Caco-2 (cell line): ENCODE measurements around the gene NGF. TPM values are rescaled to one million over a fixed set of nuclear protein-coding genes. Genes with fewer than 3 reads are reported as not detected.

Experiments used
- BruUV-seq: library from RNA; stranded (reverse); fragments of 400-500 nt; replicated peaks from 2 replicates; lab custom pipeline; 2021; lab: Mats Ljungman, UMichigan
- CTCF ChIA-PET: fragments of 300-600 bp; sonication (Branson Sonifier 250); formaldehyde crosslinking; loops from one replicate; lab custom pipeline; 2022; ENCODE audit warnings: antibody characterized with exemption; lab: Charles Lee
- POLR2A ChIA-PET: fragments of 300-600 bp; sonication (Branson Sonifier 250); formaldehyde crosslinking; loops from one replicate; lab custom pipeline; 2022; ENCODE audit warnings: antibody characterized with exemption; lab: Charles Lee
- DNase-seq, 2 experiments: peaks; one replicate each; pipeline versions ENCODE4 v3.0.0 to v3.0.0-alpha.2; 2020 to 2022
- H3K27me3 ChIP-seq: replicated peaks from 2 replicates; pipeline ENCODE4 v1.6.0; 2011; ENCODE audit warnings: low read length; ENCODE audit not compliant: control insufficient read depth, insufficient read depth
- H3K36me3 ChIP-seq: 2 replicates; pipeline ENCODE4 v1.5.1; 2011; ENCODE audit warnings: low read length; ENCODE audit not compliant: control insufficient read depth, insufficient read depth
- H3K4me1 ChIP-seq: fragments of 250-450 bp; sonication (Bioruptor Pico); 2 replicates; pipeline ENCODE4 v1.5.1; 2020; ENCODE audit warnings: mild to moderate bottlenecking
- H3K4me3 ChIP-seq: 2 replicates; pipeline ENCODE4 v1.5.1; 2011; ENCODE audit warnings: low read depth, mild to moderate bottlenecking, control low read depth, low read length
- H3K9me3 ChIP-seq: fragments of 250-450 bp; sonication (Bioruptor Pico); 2 replicates; pipeline ENCODE4 v1.5.1; 2020; ENCODE audit warnings: mild to moderate bottlenecking, moderate library complexity
- H3K27ac Mint-ChIP-seq: one replicate; pipeline ENCODE4 v1.8.0; 2022; ENCODE audit warnings: mixed read lengths; ENCODE audit not compliant: unreplicated experiment
- H3K27me3 Mint-ChIP-seq: one replicate; pipeline ENCODE4 v1.8.0; 2022; ENCODE audit warnings: mixed read lengths; ENCODE audit not compliant: insufficient read depth, unreplicated experiment
- H3K36me3 Mint-ChIP-seq: one replicate; pipeline ENCODE4 v1.8.0; 2022; ENCODE audit warnings: mild to moderate bottlenecking, mixed read lengths; ENCODE audit not compliant: insufficient read depth, unreplicated experiment
- H3K4me1 Mint-ChIP-seq: one replicate; pipeline ENCODE4 v1.8.0; 2022; ENCODE audit warnings: low read depth, mixed read lengths; ENCODE audit not compliant: unreplicated experiment
- H3K4me3 Mint-ChIP-seq: one replicate; pipeline ENCODE4 v1.8.0; 2022; ENCODE audit warnings: mild to moderate bottlenecking, moderate library complexity, mixed read lengths; ENCODE audit not compliant: unreplicated experiment
- H3K9me3 Mint-ChIP-seq: one replicate; pipeline ENCODE4 v1.8.0; 2022; ENCODE audit warnings: mixed read lengths; ENCODE audit not compliant: unreplicated experiment
- intact Hi-C: fragments of 100-400 bp; cut with micrococcal nuclease; formaldehyde crosslinking; loops from one replicate; pipeline ENCODE4 v1.10.0; 2022; ENCODE audit not compliant: unreplicated experiment
- total RNA-seq: library from RNA; stranded (reverse); gene quantifications from 2 replicates; pipeline ENCODE4 v1.2.3, GENCODE V29; 2022
- TF ChIP-seq, protein P1 (sequence below), 2 experiments: fragments of 200-600 bp in 1 of 2; IDR thresholded peaks; 1 replicate in 1 of 2; 2 replicates in 1 of 2; pipeline versions ENCODE4 v1.5.1 to v1.8.0; 2011 to 2022; ENCODE audit warnings: antibody characterized with exemption in 1 of 2, control low read depth in 1 of 2, inconsistent platforms in 1 of 2, low read depth in 1 of 2, low read length in 1 of 2, mild to moderate bottlenecking in 1 of 2, moderate library complexity in 1 of 2; ENCODE audit not compliant: insufficient read depth in 1 of 2, severe bottlenecking in 1 of 2, unreplicated experiment in 1 of 2

The NGF gene
- total RNA-seq, 1 experiment from 2014 or later = not detected

GRCh38 chr1:115280064-115280463 is 58.0 kb downstream of the NGF start:
- no peaks in the 10 kb centered on the region for H3K36me3 ChIP-seq
- Mint-ChIP-seq H3K9me3 (no peaks in the 10 kb centered on the region), H3K4me3 (no peak overlapping the region), H3K27me3 (no peaks in the 10 kb centered on the region), H3K27ac (no peak overlapping the region), H3K4me1 (peaks cover 3% of the 10 kb centered on the region), H3K36me3 (no peaks in the 10 kb centered on the region)
- ChIA-PET POLR2A (no interaction called here), CTCF (no interaction called here)
- no peak for DNase-seq
- intact Hi-C loops = no loop called here
- no TSS peak for BruUV-seq
- no peaks in the 10 kb centered on the region for H3K9me3 ChIP-seq
- H3K27me3 ChIP-seq = no peaks in the 10 kb centered on the region
- no peak overlapping the region for H3K4me3 ChIP-seq
- TF ChIP-seq, protein P1, sequence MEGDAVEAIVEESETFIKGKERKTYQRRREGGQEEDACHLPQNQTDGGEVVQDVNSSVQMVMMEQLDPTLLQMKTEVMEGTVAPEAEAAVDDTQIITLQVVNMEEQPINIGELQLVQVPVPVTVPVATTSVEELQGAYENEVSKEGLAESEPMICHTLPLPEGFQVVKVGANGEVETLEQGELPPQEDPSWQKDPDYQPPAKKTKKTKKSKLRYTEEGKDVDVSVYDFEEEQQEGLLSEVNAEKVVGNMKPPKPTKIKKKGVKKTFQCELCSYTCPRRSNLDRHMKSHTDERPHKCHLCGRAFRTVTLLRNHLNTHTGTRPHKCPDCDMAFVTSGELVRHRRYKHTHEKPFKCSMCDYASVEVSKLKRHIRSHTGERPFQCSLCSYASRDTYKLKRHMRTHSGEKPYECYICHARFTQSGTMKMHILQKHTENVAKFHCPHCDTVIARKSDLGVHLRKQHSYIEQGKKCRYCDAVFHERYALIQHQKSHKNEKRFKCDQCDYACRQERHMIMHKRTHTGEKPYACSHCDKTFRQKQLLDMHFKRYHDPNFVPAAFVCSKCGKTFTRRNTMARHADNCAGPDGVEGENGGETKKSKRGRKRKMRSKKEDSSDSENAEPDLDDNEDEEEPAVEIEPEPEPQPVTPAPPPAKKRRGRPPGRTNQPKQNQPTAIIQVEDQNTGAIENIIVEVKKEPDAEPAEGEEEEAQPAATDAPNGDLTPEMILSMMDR (IDR thresholded peaks at IDR 0.05; ENCODE audit: insufficient read depth in 1 of 2, low read depth in 1 of 2, low read length in 1 of 2, severe bottlenecking in 1 of 2, unreplicated experiment in 1 of 2) = no peak
- H3K4me1 ChIP-seq = no peaks in the 10 kb centered on the region

GRCh38 chr1:115278211-115278610 is 59.8 kb downstream of the NGF start:
- Histone ChIP-seq H3K4me1 (no peaks in the 10 kb centered on the region), H3K27me3 (no peaks in the 10 kb centered on the region), H3K4me3 (no peak overlapping the region), H3K9me3 (no peaks in the 10 kb centered on the region), H3K36me3 (no peaks in the 10 kb centered on the region)
- H3K4me1 Mint-ChIP-seq = no peaks in the 10 kb centered on the region
- H3K27me3 Mint-ChIP-seq = no peaks in the 10 kb centered on the region
- TF ChIP-seq, protein P1 (IDR thresholded peaks at IDR 0.05; ENCODE audit: insufficient read depth in 1 of 2, low read depth in 1 of 2, low read length in 1 of 2, severe bottlenecking in 1 of 2, unreplicated experiment in 1 of 2) = no peak
- no peak for DNase-seq
- no peaks in the 10 kb centered on the region for H3K9me3 Mint-ChIP-seq
- H3K4me3 Mint-ChIP-seq = no peak overlapping the region
- H3K27ac Mint-ChIP-seq = no peak overlapping the region
- POLR2A ChIA-PET = no interaction called here
- CTCF ChIA-PET = no interaction called here
- intact Hi-C loops = loop anchor here (5.0 kb wide), 2 partner anchors 184 to 319 kb away; no protein-coding TSS in a partner anchor
- BruUV-seq = no TSS peak
- no peaks in the 10 kb centered on the region for H3K36me3 Mint-ChIP-seq

GRCh38 chr1:115277276-115277675 is 60.8 kb downstream of the NGF start:
- no peaks in the 10 kb centered on the region for H3K9me3 Mint-ChIP-seq
- ChIA-PET CTCF (no interaction called here), POLR2A (no interaction called here)
- DNase-seq = no peak
- no peak overlapping the region for H3K27ac Mint-ChIP-seq
- TF ChIP-seq, protein P1 (IDR thresholded peaks at IDR 0.05; ENCODE audit: insufficient read depth in 1 of 2, low read depth in 1 of 2, low read length in 1 of 2, severe bottlenecking in 1 of 2, unreplicated experiment in 1 of 2) = no peak
- Histone ChIP-seq H3K27me3 (no peaks in the 10 kb centered on the region), H3K9me3 (no peaks in the 10 kb centered on the region), H3K4me1 (no peaks in the 10 kb centered on the region), H3K4me3 (no peak overlapping the region), H3K36me3 (no peaks in the 10 kb centered on the region)
- intact Hi-C loops = loop anchor here (5.0 kb wide), 2 partner anchors 185 to 320 kb away; no protein-coding TSS in a partner anchor
- no peaks in the 10 kb centered on the region for H3K4me1 Mint-ChIP-seq
- no peak overlapping the region for H3K4me3 Mint-ChIP-seq
- no peaks in the 10 kb centered on the region for H3K36me3 Mint-ChIP-seq
- no TSS peak for BruUV-seq
- peaks cover 2% of the 10 kb centered on the region for H3K27me3 Mint-ChIP-seq
